Panc1 (cell line): ENCODE data around the gene EMC9. TPM values are rescaled to one million over a fixed set of nuclear protein-coding genes. Genes with fewer than 3 reads are reported as not detected.

Experiments used
- ATAC-seq: fragments of 200-7000 bp; cut with Tn5 transposase; 2 replicates; pipeline ENCODE4 v1.9.1; 2020; ENCODE audit warnings: mild to moderate bottlenecking, moderate library complexity
- BruUV-seq: library from RNA; stranded (reverse); fragments of 400-500 nt; replicated peaks from 2 replicates; lab custom pipeline; 2021; lab: Mats Ljungman, UMichigan
- CTCF ChIA-PET: fragments of 300-600 bp; sonication (Branson Sonifier 250); formaldehyde crosslinking; loops from one replicate; lab custom pipeline; 2022; ENCODE audit warnings: antibody characterized with exemption; lab: Charles Lee
- POLR2A ChIA-PET: fragments of 300-600 bp; sonication (Branson Sonifier 250); formaldehyde crosslinking; loops from one replicate; lab custom pipeline; 2022; ENCODE audit warnings: antibody characterized with exemption; lab: Charles Lee
- DNase-seq: peaks from one replicate; pipeline ENCODE4 v3.0.0-alpha.2; 2010; ENCODE audit warnings: low read depth, low spot score
- H3K27ac ChIP-seq: 2 replicates; pipeline ENCODE4 v1.5.1; 2011; ENCODE audit warnings: mild to moderate bottlenecking, low read length, inconsistent platforms
- H3K27me3 ChIP-seq: fragments of 200-500 bp; sonication (Bioruptor generic); 2 replicates; pipeline ENCODE4 v1.6.0; 2014; ENCODE audit warnings: low read length, inconsistent platforms; ENCODE audit not compliant: control insufficient read depth, insufficient read depth
- H3K36me3 ChIP-seq: fragments of 200-500 bp; sonication (Bioruptor generic); 2 replicates; pipeline ENCODE4 v1.5.1; 2014; ENCODE audit warnings: inconsistent platforms, mild to moderate bottlenecking, low read length, moderate library complexity; ENCODE audit not compliant: control insufficient read depth, insufficient read depth
- H3K4me1 ChIP-seq: 2 replicates; pipeline ENCODE4 v1.5.1; 2011; ENCODE audit warnings: inconsistent platforms, mild to moderate bottlenecking, low read length, moderate library complexity; ENCODE audit not compliant: control insufficient read depth, insufficient read depth
- H3K4me3 ChIP-seq, 2 experiments: 2 replicates each; pipeline ENCODE4 v1.5.1; 2011 to 2012; ENCODE audit warnings: low read depth in 2 of 2, low read length in 2 of 2, mild to moderate bottlenecking in 2 of 2, inconsistent platforms in 1 of 2, moderate library complexity in 1 of 2
- H3K9me3 ChIP-seq: fragments of 200-500 bp; sonication (Bioruptor generic); 2 replicates; pipeline ENCODE4 v1.5.1; 2014; ENCODE audit warnings: low read depth, mild to moderate bottlenecking, inconsistent platforms, low read length, moderate library complexity; ENCODE audit not compliant: control insufficient read depth, insufficient read depth
- CTCF ChIP-seq: fragments of 450-650 bp; IDR thresholded peaks from 2 replicates; pipeline ENCODE4 v1.5.1; 2017; ENCODE audit warnings: mild to moderate bottlenecking
- POLR2AphosphoS5 ChIP-seq: IDR thresholded peaks from 2 replicates; pipeline ENCODE4 v1.6.1; 2012; ENCODE audit warnings: mild to moderate bottlenecking, low read depth, low read length, moderate library complexity
- SIN3A ChIP-seq: IDR thresholded peaks from 2 replicates; pipeline ENCODE4 v1.6.1; 2012; ENCODE audit warnings: low read depth, mild to moderate bottlenecking, low read length, moderate library complexity, borderline replicate concordance; ENCODE audit not compliant: insufficient read depth
- TCF7L2 ChIP-seq: IDR thresholded peaks from 2 replicates; pipeline ENCODE4 v1.6.1; 2011; ENCODE audit warnings: mild to moderate bottlenecking, low read depth, low read length, inconsistent platforms
- in situ Hi-C: cut with HindIII; loops from 2 replicates; pipeline ENCODE4 v1.10.0; 2016; ENCODE audit warnings: low sequenced_read_pairs, low pct_unique_long_range_greater_than_20kb
- intact Hi-C: fragments of 100-400 bp; cut with micrococcal nuclease; formaldehyde crosslinking; loops from one replicate; pipeline ENCODE4 v1.10.0; 2022; ENCODE audit not compliant: unreplicated experiment
- total RNA-seq: library from RNA; stranded (reverse); gene quantifications from one replicate; pipeline ENCODE4 v1.2.1, GENCODE V29; 2021; ENCODE audit not compliant: unreplicated experiment

The EMC9 gene
- total RNA-seq, 1 experiment from 2014 or later, result 42.5 TPM

- ATAC-seq (no peak), DNase-seq (no peak)
- POLR2A ChIA-PET, result interaction anchor here (0.5 kb wide), 1 partner anchor 508 kb away, joined by 6 read pairs; no protein-coding TSS in a partner anchor
- CTCF ChIA-PET, result no interaction called here
- intact Hi-C loops (no loop called here), in situ Hi-C loops (no loop called here)
- Histone ChIP-seq H3K27ac (peak overlapping the region; percentile 85), H3K9me3 (no peaks in the 10 kb centered on the region), H3K36me3 (no peaks in the 10 kb centered on the region; the same call in 1 of the 2 replicates), H3K27me3 (no peaks in the 10 kb centered on the region), H3K4me3 (peak overlapping the region; percentile 84 to 93), H3K4me1 (peaks cover 5% of the 10 kb centered on the region; the same call in 1 of the 2 replicates)
- BruUV-seq, result TSS peak; percentile 79
- TF ChIP-seq CTCF (no peak), SIN3A (no peak)
These were observed 45.9 kb downstream of the EMC9 start for GRCh38 chr14:24095271-24096068.

- DNase-seq (no peak), ATAC-seq (peak; percentile 15)
- peak overlapping the region; percentile 84 to 93 for H3K4me3 ChIP-seq
- no peak for TF ChIP-seq CTCF
- no peak for TF ChIP-seq POLR2AphosphoS5
- no peak for TF ChIP-seq TCF7L2
- no peaks in the 10 kb centered on the region for H3K27me3 ChIP-seq
- POLR2A ChIA-PET, result interaction anchor here (0.5 kb wide), 1 partner anchor 507 kb away, joined by 6 read pairs; no protein-coding TSS in a partner anchor
- intact Hi-C loops, result no loop called here
- H3K36me3 ChIP-seq, result no peaks in the 10 kb centered on the region; the same call in 1 of the 2 replicates
- peak overlapping the region; percentile 85 for H3K27ac ChIP-seq
- peaks cover 5% of the 10 kb centered on the region; the same call in 1 of the 2 replicates for H3K4me1 ChIP-seq
- in situ Hi-C loops, result no loop called here
- no TSS peak for BruUV-seq
- no peaks in the 10 kb centered on the region for H3K9me3 ChIP-seq
- CTCF ChIA-PET, result interaction anchor here (0.7 kb wide), 1 partner anchor 37 kb away, joined by 3 read pairs; no protein-coding TSS in a partner anchor
These were observed 46.5 kb downstream of the EMC9 start for GRCh38 chr14:24094841-24095270.
